ENCODE results near the gene GARNL3.

GRCh38 chr9:127426756-127427155 lies 162.2 kb downstream of the GARNL3 start:
- TF ChIP-seq CTCF (IDR thresholded peaks at IDR 0.05) (no peak), SIN3A (IDR thresholded peaks at IDR 0.05; ENCODE audit: borderline replicate concordance, insufficient read depth, low read depth, low read length) (no peak)
